ENCODE results near the gene ZNF563.
"Not testable (repeated sequence)": the region's sequence is repeated elsewhere in the genome, so short reads cannot be mapped to it uniquely, and the experiment has no call there.

Gene ZNF563

DNA sequence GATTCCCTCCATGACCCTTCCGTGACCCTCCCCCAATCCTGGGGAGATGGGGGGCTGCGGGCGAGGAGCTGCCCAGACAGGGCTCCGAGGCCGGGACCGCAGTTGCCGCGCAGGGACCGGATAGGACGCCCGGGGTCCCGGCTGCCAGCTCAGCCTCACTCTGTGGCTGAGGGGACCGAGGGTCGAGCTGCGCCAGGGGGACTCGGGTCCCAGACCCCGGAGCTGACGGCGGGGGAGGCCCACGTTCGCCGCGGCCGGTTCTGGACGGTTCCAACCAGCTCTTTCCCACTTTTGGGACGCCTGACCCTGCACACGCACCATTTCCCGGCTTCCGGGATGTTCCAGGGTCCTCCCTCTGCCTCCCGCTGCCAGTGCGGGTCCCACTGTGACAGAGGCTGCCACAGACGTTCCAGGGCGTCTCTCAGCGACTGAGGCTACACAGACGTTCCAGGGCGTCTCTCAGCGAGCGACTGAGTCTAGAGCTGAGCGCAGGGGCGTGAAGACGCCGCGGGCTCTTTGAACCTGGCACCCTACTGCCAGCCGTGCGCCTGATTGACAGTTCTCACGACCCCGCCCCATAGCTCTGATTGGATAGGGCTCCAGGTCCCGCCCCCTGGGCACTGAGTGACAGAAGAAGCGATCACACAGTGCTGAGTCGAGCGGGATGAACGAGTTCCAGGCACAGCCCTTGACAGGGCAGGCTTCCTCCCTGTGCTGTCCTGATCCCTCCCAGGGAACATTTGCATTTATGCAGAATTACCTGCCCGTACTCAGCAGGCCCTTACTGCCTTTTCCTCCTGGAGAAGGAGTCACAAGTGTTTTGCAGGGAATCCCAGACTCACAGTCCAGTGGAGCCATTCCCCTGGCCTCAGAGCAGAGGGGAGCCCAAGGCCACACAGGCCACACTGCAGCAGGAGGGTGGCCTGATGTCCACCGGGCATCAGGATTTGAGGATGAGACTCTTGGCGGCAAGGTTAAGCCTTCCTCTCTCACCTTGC lies at the start of gene ZNF563:
Gene ZNF563, minus strand, starts transcription at position 472 of the 998 bp plus-strand sequence. Its CDS starts 151 bp downstream, at position 321.
- peak; percentile 99 for DNase-seq

DNA sequence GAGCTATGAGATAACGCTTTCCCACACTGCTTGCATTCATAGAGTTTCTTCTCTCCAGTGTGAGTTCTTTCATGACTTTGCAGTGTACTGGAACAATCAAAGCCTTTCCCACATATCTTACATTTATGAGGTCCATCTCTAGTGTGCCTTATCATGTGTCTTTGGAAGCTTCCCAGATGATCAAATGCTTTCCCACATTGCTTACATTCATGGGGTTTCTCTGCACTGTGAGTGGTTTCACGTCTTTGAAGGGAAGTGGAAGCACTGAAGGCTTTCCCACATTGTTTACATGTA lies 47.0 kb upstream of the ZNF563 start:
- no peak for DNase-seq

- DNase-seq: no peak
Observed at GRCh38 chr19:12379732-12380443, 46.5 kb upstream of the ZNF563 start.

DNA sequence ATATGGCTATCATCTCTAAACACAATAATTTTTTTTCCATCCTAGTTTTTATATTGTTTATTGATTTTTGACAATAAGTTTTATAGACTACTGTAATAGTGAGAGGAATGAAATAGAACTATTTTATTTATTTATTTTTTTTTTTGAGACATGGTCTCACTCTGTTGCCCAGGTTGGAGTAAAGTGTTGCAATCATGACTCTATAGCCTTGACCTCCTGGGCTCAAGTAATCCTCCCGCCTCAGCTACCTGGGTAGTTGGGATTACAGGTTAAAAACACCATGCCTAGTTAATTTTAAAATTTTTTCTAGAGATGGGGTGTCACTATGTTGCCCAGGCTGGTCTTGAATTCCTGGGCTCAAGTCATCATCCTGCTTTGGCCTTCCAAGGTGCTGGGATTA lies 40.6 kb upstream of the ZNF563 start:
- no peak for DNase-seq

DNA sequence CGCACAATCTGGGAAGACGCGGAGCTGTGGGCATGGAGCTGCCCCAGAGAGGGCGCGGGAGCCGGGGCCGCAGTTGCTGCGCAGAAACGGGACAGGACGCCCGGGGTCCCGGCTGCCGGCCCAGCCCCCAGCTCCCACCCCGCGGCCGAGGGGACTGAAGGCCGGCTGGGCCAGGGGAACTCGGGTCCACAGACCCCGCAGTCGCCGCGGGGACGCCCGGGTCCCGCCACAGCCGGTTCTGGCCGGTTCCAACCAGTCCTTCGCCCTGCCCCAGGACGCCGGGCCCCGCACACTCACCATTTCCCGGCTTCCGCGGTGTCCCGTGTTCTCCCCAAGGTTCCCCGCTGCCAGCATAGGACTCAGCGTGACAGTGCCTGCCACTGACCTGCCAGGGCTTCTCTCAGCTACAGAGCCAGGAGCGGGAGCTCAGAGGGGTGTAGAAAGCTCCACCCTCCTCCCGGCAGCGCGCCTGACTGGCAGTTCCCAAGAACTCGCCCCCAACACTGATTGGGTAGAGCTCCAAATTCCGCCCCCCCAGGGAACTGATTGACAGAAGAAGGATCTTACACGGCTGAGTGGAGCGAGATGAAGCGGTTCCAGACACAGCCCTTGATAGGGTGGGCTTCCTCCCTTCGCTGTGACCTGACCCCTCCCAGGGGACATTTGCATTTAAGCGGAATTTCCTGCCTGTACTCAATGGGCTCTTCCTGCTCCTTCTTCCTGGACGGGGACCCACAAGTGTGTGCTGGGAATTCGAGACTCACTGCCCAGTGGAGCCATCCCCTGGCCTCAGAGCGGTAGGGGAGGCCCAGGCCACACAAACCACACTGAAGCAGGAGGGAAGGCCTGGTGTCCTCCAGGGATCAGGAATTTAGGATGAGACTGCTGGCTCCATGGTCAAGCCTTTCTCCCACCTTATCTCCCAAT lies 32.1 kb upstream of the ZNF563 start, which contains the start of gene ZNF442:
Gene ZNF442, minus strand, starts transcription at position 448 of the 927 bp plus-strand sequence. CDS start 2,052 bp downstream, outside the sequence.
- peak; percentile 87 to 89 for DNase-seq

- DNase-seq: peak; percentile 12 to 18
Observed at GRCh38 chr19:12364391-12365235, 31.2 kb upstream of the ZNF563 start.

DNA sequence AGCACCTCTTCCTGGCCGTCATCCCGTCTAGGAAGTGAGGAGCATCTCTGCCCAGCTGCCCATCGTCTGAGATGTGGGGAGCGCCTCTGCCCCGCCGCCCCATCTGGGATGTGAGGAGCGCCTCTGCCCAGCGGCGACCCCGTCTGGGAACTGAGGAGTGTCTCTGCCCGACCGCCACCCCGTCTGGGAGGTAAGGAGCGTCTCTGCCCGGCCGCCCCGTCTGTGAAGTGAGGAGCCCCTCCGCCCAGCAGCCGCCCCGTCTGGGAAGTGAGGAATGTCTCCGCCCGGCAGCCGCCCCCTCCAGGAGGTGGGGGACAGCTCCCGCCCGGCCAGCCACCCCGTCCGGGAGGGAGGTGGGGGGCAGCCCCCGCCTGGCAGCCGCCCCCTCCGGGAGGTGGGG lies 28.8 kb upstream of the ZNF563 start:
- DNase-seq: not testable (repeated sequence)

GRCh38 chr19:12353375-12353774 lies 19.9 kb upstream of the ZNF563 start:
- DNase-seq: no peak

DNA sequence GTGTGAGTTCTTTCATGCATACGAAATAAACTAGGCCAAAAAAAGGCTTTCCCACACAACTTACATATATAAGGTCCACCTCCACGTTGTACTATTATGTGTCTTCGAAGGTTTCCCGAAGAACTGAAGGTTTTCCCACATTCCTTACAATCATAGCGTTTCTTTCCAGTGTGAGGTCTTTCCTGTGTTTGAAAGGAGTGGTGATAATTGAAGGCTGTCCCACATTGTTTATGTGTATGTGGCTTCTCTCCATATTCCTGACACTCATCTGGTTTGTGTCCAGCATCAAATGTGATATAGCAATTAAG lies 17.4 kb upstream of the ZNF563 start:
- no peak for DNase-seq

- no peak for DNase-seq
Observed at GRCh38 chr19:12350185-12350889, 16.9 kb upstream of the ZNF563 start.

GRCh38 chr19:12346896-12347295 lies 13.5 kb upstream of the ZNF563 start:
- DNase-seq: no peak

DNA sequence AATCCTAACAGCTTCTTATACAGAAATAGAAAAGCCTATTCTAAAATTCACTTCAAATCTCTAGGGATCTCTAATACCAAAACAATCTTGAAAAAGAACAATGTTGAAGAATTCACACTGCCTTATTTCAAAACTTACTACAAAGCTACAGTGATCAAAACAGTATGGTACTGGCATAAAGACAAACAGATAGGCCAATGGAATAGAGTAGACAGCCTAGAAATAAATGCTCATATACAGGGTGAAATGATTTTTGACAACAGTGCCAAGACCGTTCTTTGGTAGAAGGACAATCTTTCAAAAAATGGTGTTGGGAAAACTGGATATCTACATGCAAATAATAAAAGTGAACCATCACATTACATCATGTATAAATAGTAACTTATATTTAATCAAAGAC lies 11.8 kb upstream of the ZNF563 start:
- DNase-seq: no peak

GRCh38 chr19:12331211-12331941 lies 2.1 kb downstream of the ZNF563 start:
- DNase-seq: peak; percentile 75 to 83

GRCh38 chr19:12330340-12330739 lies 3.1 kb downstream of the ZNF563 start:
- DNase-seq: no peak

DNA sequence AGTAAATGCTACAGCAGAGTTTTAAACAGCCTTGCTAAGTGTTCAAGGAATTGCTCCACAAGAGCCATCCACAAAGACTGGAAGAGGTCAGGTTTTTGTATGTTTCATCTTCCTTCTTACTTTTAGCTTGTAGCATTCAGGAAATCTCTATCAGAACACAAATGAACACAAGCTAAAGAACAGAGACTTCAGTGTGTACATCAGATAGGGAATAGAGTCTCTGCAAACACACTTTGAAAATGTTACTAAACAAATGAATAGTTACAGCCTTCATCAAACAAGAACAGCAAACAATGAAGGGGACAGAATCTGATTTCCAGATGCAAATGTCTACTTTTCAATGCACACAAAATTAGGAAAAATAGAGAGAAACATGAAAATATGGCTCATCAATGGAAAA lies 7.7 kb downstream of the ZNF563 start:
- no peak for DNase-seq

GRCh38 chr19:12318782-12319413 lies 14.5 kb downstream of the ZNF563 start:
- DNase-seq: no peak

- no peak for DNase-seq
Observed at GRCh38 chr19:12314553-12314952, 18.9 kb downstream of the ZNF563 start.

DNA sequence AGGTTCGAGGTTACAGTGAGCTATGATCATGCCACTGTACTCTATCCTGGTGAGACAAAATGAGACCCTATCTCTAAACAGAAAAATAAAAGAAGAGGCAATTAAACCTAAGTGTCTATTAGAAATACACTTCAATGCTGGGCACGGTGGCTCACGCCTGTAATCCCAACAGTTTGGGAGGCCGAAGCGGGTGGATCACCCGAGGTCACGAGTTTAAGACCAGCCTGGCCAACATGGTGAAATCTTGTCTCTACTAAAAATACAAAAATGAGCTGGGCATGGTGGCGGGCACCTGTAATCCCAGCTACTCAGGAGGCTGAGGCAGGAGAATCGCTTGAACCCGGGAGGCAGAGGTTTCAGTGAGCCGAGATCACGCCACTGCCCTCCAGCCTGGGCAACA lies 24.5 kb downstream of the ZNF563 start:
- DNase-seq: not testable (repeated sequence)

- DNase-seq: no peak
Observed at GRCh38 chr19:12295191-12295590, 38.2 kb downstream of the ZNF563 start.
